Retinal pigment epithelial cell (primary cell): ENCODE measurements around the gene SNX9.

ENCODE experiments used
- DNase-seq: peaks from one replicate; pipeline ENCODE4 v3.0.0-alpha.2; 2010; ENCODE audit warnings: low read depth
- H3K4me3 ChIP-seq: 2 replicates; pipeline ENCODE4 v1.5.1; 2011; ENCODE audit warnings: mild to moderate bottlenecking, low read length, control low read depth, moderate library complexity
- TF ChIP-seq, protein P1 (sequence below): conservative IDR thresholded peaks from 2 replicates; pipeline ENCODE4 v1.5.1; 2011; ENCODE audit warnings: low read depth, low read length, control low read depth, inconsistent platforms

The SNX9 gene

DNA sequence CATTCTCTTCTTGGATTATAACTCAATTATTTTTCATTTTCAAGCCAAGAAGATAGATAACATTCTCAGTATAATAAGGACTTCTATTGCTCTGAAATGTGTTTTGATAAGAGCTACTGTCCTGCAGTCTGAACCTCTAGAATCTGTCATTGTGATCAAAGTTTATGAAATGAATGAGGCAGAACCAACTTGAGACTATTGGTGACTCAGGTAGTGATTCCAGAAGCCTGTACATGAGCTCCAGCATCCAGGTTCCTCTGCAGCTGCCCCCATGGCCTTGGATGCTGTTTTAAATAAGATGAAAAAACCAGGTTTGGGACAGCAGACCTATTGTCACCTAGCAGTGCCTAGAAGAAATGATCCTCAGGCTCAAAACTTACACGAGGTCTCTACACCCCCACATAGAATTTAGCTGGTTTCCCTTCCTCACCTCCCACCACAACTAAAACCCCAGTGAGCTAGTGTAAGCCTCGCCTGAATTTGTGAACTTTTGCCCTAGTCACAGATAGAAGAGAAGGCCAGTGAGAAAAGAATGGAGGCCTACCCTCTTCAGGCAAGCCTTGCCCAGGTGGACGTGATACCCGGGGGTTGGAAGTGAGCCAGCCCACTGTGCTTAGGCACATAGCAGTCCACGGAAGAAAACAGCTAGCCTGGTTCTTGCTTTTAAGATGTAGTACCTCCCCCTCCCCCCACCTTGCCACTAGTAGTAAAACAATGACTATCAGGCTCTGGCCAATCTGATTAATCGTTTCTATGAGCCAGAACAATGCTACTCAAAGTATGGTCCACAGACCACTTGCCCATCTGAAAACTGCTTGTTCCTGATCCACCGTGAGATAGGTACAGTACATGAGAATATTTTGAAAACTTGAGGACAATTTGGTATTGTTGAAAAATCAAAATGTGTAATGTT is 85.6 kb downstream of the SNX9 start:
- no peak overlapping the region for H3K4me3 ChIP-seq
- no peak for DNase-seq
- TF ChIP-seq, protein P1, sequence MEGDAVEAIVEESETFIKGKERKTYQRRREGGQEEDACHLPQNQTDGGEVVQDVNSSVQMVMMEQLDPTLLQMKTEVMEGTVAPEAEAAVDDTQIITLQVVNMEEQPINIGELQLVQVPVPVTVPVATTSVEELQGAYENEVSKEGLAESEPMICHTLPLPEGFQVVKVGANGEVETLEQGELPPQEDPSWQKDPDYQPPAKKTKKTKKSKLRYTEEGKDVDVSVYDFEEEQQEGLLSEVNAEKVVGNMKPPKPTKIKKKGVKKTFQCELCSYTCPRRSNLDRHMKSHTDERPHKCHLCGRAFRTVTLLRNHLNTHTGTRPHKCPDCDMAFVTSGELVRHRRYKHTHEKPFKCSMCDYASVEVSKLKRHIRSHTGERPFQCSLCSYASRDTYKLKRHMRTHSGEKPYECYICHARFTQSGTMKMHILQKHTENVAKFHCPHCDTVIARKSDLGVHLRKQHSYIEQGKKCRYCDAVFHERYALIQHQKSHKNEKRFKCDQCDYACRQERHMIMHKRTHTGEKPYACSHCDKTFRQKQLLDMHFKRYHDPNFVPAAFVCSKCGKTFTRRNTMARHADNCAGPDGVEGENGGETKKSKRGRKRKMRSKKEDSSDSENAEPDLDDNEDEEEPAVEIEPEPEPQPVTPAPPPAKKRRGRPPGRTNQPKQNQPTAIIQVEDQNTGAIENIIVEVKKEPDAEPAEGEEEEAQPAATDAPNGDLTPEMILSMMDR = no peak

DNA sequence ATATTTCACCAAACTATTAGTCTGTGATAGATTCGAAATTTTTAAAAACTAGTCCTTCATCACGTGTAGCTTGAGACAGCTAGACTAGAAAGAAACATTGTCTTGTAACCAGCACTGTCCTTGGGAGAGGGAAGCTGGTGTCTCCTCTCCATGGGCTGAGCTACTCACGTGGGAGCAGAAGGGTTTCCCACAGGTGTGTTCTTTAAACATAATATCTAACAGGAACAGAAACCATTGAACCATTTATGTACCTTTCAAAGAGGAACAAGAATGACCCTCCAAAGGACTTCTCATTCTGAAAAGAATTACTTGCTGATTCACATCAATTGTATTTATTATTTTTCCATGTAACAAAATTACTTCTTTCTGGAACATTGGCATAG is 86.2 kb downstream of the SNX9 start:
- no peak overlapping the region for H3K4me3 ChIP-seq
- TF ChIP-seq, protein P1 = no peak
- no peak for DNase-seq

DNA sequence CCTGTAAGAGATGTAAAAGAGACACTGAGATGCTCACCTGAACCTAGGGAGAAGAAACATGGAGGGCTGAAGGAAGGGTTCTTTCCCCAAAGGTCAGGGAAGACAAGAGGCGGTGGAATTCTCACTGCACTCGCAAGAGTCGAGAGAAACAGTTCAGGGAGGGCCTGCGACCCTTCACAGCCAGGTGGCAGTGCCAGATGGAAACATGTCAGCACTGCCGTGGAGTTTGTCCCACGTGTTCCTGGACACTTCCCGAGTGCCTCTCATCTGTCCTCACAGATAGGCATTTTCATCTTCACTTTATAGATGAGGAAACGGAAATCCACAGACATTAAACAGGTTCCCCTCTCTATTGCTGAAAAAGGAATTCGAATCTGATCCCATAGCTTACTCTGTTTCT is 88.2 kb downstream of the SNX9 start:
- no peak for DNase-seq
- H3K4me3 ChIP-seq = no peak overlapping the region
- TF ChIP-seq, protein P1 = no peak

DNA sequence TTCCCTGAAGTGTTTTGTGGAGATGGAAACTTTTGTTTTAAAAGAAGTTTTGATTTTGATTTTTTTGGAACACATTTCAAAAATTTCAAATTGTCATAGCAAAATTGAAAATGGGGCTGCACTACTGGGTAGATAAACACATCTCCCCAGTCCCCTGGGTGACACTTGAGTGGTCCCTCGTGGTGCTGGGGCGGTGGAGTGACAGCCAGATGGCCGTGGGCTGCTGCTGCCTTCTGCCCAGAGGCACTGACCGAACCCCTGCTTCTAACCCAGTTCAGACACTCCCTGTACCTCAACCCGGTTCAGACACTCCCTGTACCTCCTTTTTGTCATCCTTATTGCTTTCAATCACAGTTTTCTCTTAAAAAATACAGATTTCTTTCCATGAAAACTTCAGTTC is 88.7 kb downstream of the SNX9 start:
- no peak for DNase-seq
- H3K4me3 ChIP-seq = no peak overlapping the region
- TF ChIP-seq, protein P1 = no peak

DNA sequence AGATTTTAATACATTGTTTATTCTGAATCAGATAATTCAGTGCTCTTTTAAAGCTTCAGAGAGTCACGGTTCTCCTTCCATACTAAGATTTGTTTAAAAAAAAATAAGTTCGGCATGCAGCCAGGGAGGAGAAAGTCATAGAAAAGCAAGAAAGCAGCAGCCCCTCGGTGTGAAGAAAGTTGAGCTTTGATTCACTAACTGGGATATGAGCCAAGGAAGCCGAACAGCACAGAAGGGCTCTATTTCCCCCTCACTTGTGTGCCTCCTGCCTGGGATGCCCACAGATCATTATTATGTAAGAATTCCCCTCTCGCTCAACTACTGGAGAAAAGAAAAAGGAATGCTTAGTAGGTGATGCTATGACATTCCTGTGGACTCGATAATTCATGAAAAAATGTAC is 89.3 kb downstream of the SNX9 start:
- no peak overlapping the region for H3K4me3 ChIP-seq
- peak; percentile 87 for DNase-seq
- TF ChIP-seq, protein P1 = no peak

DNA sequence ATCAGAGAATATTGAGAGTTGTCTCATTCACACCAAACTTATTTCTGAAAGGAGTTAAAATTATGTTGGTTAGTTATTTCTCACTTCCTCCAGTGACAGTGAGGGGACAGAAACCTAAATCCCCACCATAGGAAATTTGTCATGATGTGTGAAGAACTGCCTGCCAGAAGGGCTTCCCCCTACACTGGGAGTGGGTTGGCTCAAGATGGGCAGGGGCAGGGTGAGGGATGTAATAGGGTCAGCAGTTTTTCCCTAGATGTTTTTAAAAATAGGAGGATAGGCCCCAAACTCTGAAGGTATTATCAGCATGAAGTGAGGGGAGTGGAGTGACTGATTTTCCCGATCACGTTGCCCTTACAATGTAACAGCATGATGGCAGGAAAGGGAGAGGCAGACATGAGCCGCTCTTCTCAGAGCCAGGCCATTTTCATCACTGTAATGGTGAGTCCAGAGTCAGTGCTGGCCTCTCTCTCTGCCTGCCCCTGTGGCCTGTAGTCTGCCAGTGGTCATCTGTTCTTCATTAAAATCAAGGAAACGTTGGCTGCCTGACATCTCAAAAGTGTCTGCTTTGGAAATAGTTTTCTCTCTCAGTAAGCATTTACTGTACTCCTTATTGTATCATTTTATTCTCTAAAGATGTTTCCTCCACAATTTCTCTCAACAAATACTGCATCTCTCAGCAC is 98.8 kb downstream of the SNX9 start:
- no peak overlapping the region for H3K4me3 ChIP-seq
- DNase-seq = no peak
- TF ChIP-seq, protein P1 = no peak
